Effector CD8-positive, alpha-beta T cell (primary cell): ENCODE results near the gene INHBB.
A peak's percentile ranks its signal among the peaks of the same experiment; 100 is the strongest.

Experiments used
- DNase-seq: peaks from one replicate; lab custom pipeline; 2025; lab: John Stamatoyannopoulos, UW

Gene INHBB

GRCh38 chr2:120341977-120342376 is 4.0 kb upstream of the INHBB start:
- no peak for DNase-seq

DNA sequence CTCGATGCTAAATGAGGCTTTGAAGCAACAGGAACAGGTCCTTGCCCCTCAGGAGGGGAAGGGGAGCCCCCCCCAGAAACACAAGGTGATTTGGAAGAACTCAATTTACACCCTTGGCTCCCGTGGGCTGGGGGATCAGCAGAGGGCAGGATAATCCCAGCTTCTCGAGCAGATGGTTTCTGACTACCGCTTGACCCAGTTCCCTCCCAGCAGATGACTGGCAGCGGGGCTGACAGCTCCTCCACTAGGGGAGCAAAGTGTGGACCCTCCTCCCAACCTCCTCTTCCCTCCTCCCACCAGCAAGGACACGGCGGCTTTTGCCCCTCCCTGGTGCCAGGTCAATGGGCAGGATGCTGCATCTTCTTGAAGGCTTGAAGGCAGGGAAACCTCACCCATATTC is 3.5 kb upstream of the INHBB start:
- DNase-seq = no peak

- DNase-seq = no peak
Measured at GRCh38 chr2:120343100-120343432, 2.9 kb upstream of the INHBB start.

- DNase-seq = peak; percentile 13
Measured at GRCh38 chr2:120343433-120344105, 2.4 kb upstream of the INHBB start.

- no peak for DNase-seq
Measured at GRCh38 chr2:120344214-120344975, 1.5 kb upstream of the INHBB start.

GRCh38 chr2:120344976-120345581 is 857 bp upstream of the INHBB start:
- DNase-seq = no peak

- no peak for DNase-seq
Measured at GRCh38 chr2:120345608-120346007, 328 bp upstream of the INHBB start.

DNA sequence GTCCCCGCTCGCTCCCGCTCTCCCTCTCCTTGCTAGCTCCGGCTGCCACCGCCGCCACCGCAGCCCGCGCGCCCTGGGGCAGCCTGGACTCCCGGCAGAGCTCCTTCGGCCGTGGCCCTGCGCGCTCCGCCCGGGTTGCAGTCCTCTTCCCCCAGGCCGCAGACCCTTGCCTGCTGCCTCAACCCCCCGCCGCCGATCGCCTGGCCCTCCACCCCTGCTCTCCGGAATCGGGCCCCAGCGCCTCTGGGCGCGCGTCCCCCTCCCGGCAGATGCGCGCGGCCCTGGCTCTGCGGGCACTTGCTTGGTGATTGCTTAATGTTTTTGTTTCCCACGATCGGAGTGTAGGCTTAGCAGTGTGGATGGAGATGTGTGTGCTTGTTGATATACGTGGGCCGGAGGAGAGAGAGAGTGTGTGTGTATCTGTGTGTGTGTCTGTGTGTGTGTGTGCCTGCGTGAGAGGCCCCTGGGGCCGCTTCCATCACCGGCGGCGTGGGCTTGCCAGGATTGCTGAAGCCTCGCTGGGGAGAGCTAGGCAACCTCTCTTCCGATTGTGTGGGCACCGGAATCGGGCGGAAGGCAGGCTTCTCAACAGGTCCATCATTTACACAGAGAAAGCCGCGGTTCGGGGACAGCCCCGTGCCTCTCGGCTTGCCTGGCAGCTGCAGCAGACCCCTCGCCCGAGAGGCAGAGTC is 877 bp downstream of the INHBB start:
- DNase-seq = no peak

- no peak for DNase-seq
Measured at GRCh38 chr2:120347396-120348060, 1.6 kb downstream of the INHBB start.

GRCh38 chr2:120348134-120348736 is 2.3 kb downstream of the INHBB start:
- no peak for DNase-seq

DNA sequence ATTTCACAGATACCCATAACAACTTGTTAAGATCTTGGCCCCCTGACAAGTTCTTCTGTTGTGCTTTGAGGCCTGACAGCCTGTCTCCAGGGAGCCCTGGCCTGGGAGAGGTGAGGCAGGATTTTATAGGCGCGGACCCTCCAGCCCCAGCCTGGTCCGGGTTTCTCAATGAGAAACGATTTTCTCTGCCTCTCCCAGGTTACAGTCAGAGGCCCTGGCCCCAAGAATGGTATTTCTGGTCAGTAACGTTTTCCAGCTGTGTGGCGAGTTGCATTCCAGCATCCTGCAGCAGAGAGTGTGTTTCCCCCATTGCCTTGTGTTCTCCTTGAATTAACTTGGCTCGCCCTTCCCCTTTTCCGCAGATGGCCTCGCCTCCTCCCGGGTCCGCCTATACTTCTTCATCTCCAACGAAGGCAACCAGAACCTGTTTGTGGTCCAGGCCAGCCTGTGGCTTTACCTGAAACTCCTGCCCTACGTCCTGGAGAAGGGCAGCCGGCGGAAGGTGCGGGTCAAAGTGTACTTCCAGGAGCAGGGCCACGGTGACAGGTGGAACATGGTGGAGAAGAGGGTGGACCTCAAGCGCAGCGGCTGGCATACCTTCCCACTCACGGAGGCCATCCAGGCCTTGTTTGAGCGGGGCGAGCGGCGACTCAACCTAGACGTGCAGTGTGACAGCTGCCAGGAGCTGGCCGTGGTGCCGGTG is 3.0 kb downstream of the INHBB start:
- DNase-seq = no peak

DNA sequence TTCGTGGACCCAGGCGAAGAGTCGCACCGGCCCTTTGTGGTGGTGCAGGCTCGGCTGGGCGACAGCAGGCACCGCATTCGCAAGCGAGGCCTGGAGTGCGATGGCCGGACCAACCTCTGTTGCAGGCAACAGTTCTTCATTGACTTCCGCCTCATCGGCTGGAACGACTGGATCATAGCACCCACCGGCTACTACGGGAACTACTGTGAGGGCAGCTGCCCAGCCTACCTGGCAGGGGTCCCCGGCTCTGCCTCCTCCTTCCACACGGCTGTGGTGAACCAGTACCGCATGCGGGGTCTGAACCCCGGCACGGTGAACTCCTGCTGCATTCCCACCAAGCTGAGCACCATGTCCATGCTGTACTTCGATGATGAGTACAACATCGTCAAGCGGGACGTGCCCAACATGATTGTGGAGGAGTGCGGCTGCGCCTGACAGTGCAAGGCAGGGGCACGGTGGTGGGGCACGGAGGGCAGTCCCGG is 3.5 kb downstream of the INHBB start:
- no peak for DNase-seq

GRCh38 chr2:120350080-120350479 is 4.1 kb downstream of the INHBB start:
- DNase-seq = no peak

DNA sequence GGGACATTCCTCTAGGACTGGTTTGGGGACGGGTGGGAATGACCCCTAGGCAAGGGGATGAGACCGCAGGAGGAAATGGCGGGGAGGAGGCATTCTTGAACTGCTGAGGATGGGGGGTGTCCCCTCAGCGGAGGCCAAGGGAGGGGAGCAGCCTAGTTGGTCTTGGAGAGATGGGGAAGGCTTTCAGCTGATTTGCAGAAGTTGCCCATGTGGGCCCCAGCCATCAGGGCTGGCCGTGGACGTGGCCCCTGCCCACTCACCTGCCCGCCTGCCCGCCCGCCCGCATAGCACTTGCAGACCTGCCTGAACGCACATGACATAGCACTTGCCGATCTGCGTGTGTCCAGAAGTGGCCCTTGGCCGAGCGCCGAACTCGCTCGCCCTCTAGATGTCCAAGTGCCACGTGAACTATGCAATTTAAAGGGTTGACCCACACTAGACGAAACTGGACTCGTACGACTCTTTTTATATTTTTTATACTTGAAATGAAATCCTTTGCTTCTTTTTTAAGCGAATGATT is 4.9 kb downstream of the INHBB start:
- DNase-seq = no peak

DNA sequence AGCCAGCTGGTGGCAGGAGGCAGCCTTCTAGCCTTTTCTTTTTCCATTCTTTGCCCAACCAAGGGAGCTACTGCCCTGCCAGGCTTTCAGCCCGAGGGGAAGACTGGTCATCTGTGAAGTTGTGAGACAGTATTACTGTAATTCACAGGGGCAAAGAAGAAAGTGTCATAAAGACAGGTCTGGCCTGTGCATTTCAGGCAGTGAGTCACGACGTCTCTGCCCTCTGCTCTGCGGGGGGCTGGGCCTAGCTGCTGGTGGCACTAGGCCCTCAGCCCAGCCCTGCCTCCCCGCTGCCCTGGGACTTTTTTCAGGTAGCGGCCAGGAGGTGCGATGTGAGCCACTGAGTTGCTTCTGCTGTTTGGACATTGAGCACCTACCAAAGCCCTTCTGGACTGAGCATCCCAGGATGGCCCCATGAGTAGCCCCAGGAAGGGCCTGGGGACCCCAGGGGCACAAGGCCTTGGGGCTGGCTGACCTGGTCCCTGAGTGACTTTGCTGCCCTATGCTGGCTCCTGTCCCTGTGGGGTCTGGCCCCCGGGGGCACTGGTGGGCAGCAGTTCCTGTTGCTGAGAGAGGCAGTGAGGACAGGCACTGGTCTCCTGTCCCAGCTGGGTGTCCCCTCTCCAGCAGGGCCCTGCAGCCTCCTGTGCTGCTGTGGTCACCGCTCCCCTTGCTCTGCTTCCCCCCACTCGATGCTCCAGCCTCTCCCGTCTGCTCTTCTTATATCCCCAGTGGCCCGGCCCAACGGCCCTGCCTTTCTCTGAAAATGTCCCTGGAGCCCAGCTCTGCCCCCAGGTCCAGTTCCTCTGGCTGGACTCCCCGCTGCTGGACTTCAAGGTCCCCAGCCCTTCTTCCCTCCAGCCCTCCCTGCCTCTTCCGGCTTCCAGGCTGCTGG is 7.0 kb downstream of the INHBB start:
- no peak for DNase-seq

GRCh38 chr2:120353591-120353898 is 7.6 kb downstream of the INHBB start:
- no peak for DNase-seq

DNA sequence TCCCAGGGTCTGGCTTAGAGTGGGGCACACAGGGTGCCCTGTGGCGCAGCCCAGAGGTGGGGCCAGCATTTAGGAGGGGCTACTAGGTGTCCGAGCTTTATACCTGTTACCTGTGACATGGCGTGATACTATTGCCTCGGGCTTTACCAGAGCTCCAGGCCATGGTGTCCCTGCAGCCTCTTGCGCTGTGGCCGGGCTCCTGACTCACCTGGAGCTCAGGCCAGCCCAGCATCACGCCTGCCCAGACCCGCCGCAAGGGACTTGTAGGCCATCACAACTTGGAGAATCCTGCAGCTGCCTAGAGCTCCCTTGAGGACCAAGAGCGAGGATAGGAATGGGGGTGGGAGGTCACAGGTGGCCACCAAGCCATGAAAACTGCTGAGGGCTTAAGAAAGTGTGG is 8.0 kb downstream of the INHBB start:
- no peak for DNase-seq

- no peak for DNase-seq
Measured at GRCh38 chr2:120354467-120354866, 8.5 kb downstream of the INHBB start.

GRCh38 chr2:120354935-120355779 is 9.2 kb downstream of the INHBB start:
- DNase-seq = no peak
